Measurements from ENCODE around the gene PTCD1. TPM values are rescaled to one million over a fixed set of nuclear protein-coding genes. Genes with fewer than 3 reads are reported as not detected.
A peak's percentile ranks its signal among the peaks of the same experiment; 100 is the strongest.
"Not testable (repeated sequence)": the region's sequence is repeated elsewhere in the genome, so short reads cannot be mapped to it uniquely, and the experiment has no call there.

The PTCD1 gene
- total RNA-seq, 1 donor from 2014 or later = 10.5 TPM

- intact Hi-C loops (cut with micrococcal nuclease); DNase-seq; H3K27ac Mint-ChIP-seq; H3K9me3 Mint-ChIP-seq; H3K4me3 Mint-ChIP-seq; H3K4me1 Mint-ChIP-seq; H3K27me3 Mint-ChIP-seq: not testable (repeated sequence)
- peaks cover 33% of the 10 kb centered on the region for H3K36me3 Mint-ChIP-seq (ENCODE audit: low read depth)
Observed at GRCh38 chr7:99431756-99432540, 6.7 kb downstream of the PTCD1 start.

GRCh38 chr7:99429756-99430155, 8.8 kb downstream of the PTCD1 start:
- no peaks in the 10 kb centered on the region for H3K9me3 Mint-ChIP-seq

GRCh38 chr7:99428972-99429566, 9.5 kb downstream of the PTCD1 start:
- Mint-ChIP-seq H3K36me3 (ENCODE audit: low read depth) (peaks cover 34% of the 10 kb centered on the region), H3K4me3 (no peak overlapping the region), H3K27ac (no peak overlapping the region), H3K27me3 (no peaks in the 10 kb centered on the region), H3K4me1 (peaks cover 2% of the 10 kb centered on the region), H3K9me3 (no peaks in the 10 kb centered on the region)
- DNase-seq = peak; percentile 67
- intact Hi-C loops (cut with micrococcal nuclease) = no loop called here

More at GRCh38 chr7:99429756-99430155, 8.8 kb downstream of the PTCD1 start:
- Mint-ChIP-seq H3K36me3 (ENCODE audit: low read depth) (peaks cover 36% of the 10 kb centered on the region), H3K27me3 (no peaks in the 10 kb centered on the region), H3K4me1 (peaks cover 2% of the 10 kb centered on the region), H3K27ac (no peak overlapping the region), H3K4me3 (no peak overlapping the region)
- intact Hi-C loops (cut with micrococcal nuclease) = no loop called here
- no peak for DNase-seq

GRCh38 chr7:99424932-99425730, 13.5 kb downstream of the PTCD1 start:
- Mint-ChIP-seq H3K27ac (no peak overlapping the region), H3K27me3 (no peaks in the 10 kb centered on the region), H3K4me1 (peaks cover 2% of the 10 kb centered on the region), H3K4me3 (no peak overlapping the region), H3K9me3 (no peaks in the 10 kb centered on the region), H3K36me3 (ENCODE audit: low read depth) (peaks cover 38% of the 10 kb centered on the region)
- intact Hi-C loops (cut with micrococcal nuclease) = no loop called here
- DNase-seq = no peak

- Mint-ChIP-seq H3K27ac (no peak overlapping the region), H3K9me3 (no peaks in the 10 kb centered on the region), H3K27me3 (no peaks in the 10 kb centered on the region), H3K36me3 (ENCODE audit: low read depth) (peaks cover 40% of the 10 kb centered on the region), H3K4me1 (no peaks in the 10 kb centered on the region), H3K4me3 (no peak overlapping the region)
- no peak for DNase-seq
- intact Hi-C loops (cut with micrococcal nuclease) = no loop called here
Observed at GRCh38 chr7:99422625-99423024, 16.0 kb downstream of the PTCD1 start.

GRCh38 chr7:99422186-99422585, 16.4 kb downstream of the PTCD1 start:
- intact Hi-C loops (cut with micrococcal nuclease) = no loop called here
- Mint-ChIP-seq H3K27me3 (no peaks in the 10 kb centered on the region), H3K4me3 (no peak overlapping the region), H3K36me3 (ENCODE audit: low read depth) (peaks cover 45% of the 10 kb centered on the region), H3K4me1 (no peaks in the 10 kb centered on the region), H3K9me3 (no peaks in the 10 kb centered on the region), H3K27ac (no peak overlapping the region)
- no peak for DNase-seq

GRCh38 chr7:99420986-99421385, 17.6 kb downstream of the PTCD1 start:
- intact Hi-C loops (cut with micrococcal nuclease) = no loop called here
- Mint-ChIP-seq H3K27me3 (no peaks in the 10 kb centered on the region), H3K27ac (no peak overlapping the region), H3K4me3 (no peak overlapping the region), H3K4me1 (peaks cover 2% of the 10 kb centered on the region), H3K9me3 (no peaks in the 10 kb centered on the region), H3K36me3 (ENCODE audit: low read depth) (peaks cover 52% of the 10 kb centered on the region)
- no peak for DNase-seq

- DNase-seq = no peak
- Mint-ChIP-seq H3K4me1 (peaks cover 3% of the 10 kb centered on the region), H3K36me3 (ENCODE audit: low read depth) (peaks cover 53% of the 10 kb centered on the region), H3K9me3 (no peaks in the 10 kb centered on the region), H3K27ac (no peak overlapping the region), H3K27me3 (no peaks in the 10 kb centered on the region), H3K4me3 (no peak overlapping the region)
- intact Hi-C loops (cut with micrococcal nuclease) = no loop called here
Observed at GRCh38 chr7:99420213-99420612, 18.4 kb downstream of the PTCD1 start.

GRCh38 chr7:99419323-99420021, 19.1 kb downstream of the PTCD1 start:
- DNase-seq = no peak
- intact Hi-C loops (cut with micrococcal nuclease) = no loop called here
- Mint-ChIP-seq H3K9me3 (no peaks in the 10 kb centered on the region), H3K36me3 (ENCODE audit: low read depth) (peaks cover 56% of the 10 kb centered on the region), H3K4me3 (no peak overlapping the region), H3K4me1 (peaks cover 5% of the 10 kb centered on the region), H3K27ac (no peak overlapping the region), H3K27me3 (no peaks in the 10 kb centered on the region)

- H3K4me3 Mint-ChIP-seq = no peak overlapping the region
- H3K36me3 Mint-ChIP-seq (ENCODE audit: low read depth) = peaks cover 59% of the 10 kb centered on the region
- H3K27ac Mint-ChIP-seq = no peak overlapping the region
- DNase-seq = no peak
- no peaks in the 10 kb centered on the region for H3K9me3 Mint-ChIP-seq
- intact Hi-C loops (cut with micrococcal nuclease) = no loop called here
- H3K27me3 Mint-ChIP-seq = no peaks in the 10 kb centered on the region
- peaks cover 6% of the 10 kb centered on the region for H3K4me1 Mint-ChIP-seq
Observed at GRCh38 chr7:99418260-99418659, 20.3 kb downstream of the PTCD1 start.

- Mint-ChIP-seq H3K4me1 (peaks cover 14% of the 10 kb centered on the region), H3K36me3 (ENCODE audit: low read depth) (peaks cover 62% of the 10 kb centered on the region)
- H3K27ac Mint-ChIP-seq; intact Hi-C loops (cut with micrococcal nuclease); H3K27me3 Mint-ChIP-seq; H3K4me3 Mint-ChIP-seq; H3K9me3 Mint-ChIP-seq: not testable (repeated sequence)
- peak; percentile 75 for DNase-seq
Observed at GRCh38 chr7:99415513-99416127, 23.0 kb downstream of the PTCD1 start.

GRCh38 chr7:99410635-99411034, 28.0 kb downstream of the PTCD1 start:
- intact Hi-C loops (cut with micrococcal nuclease) = no loop called here
- Mint-ChIP-seq H3K4me1 (peaks cover 34% of the 10 kb centered on the region), H3K36me3 (ENCODE audit: low read depth) (peaks cover 47% of the 10 kb centered on the region), H3K27me3 (no peaks in the 10 kb centered on the region), H3K9me3 (no peaks in the 10 kb centered on the region), H3K27ac (peak overlapping the region; percentile 54), H3K4me3 (peak overlapping the region; percentile 94)
- no peak for DNase-seq

GRCh38 chr7:99409806-99410205, 28.8 kb downstream of the PTCD1 start:
- H3K4me1 Mint-ChIP-seq = peaks cover 30% of the 10 kb centered on the region
- H3K27me3 Mint-ChIP-seq = no peaks in the 10 kb centered on the region
- H3K27ac Mint-ChIP-seq = peak overlapping the region; percentile 45
- H3K36me3 Mint-ChIP-seq (ENCODE audit: low read depth) = peaks cover 45% of the 10 kb centered on the region
- intact Hi-C loops (cut with micrococcal nuclease) = loop anchor here (1.0 to 5.0 kb wide), 5 partner anchors 28 to 149 kb away; partner anchors contain the start of genes ARPC1B, CPSF4, PTCD1 and ZNF655
- peak overlapping the region; percentile 94 for H3K4me3 Mint-ChIP-seq
- no peaks in the 10 kb centered on the region for H3K9me3 Mint-ChIP-seq
- DNase-seq = no peak

All from activated CD4-positive, alpha-beta T cell treated with anti-CD3 and anti-CD28 coated beads, Interleukin-2, amount 10 ng/mL, durations not matched to agents 24 days and 14 days (primary cell).